Lower lobe of right lung (tissue), 2 donors: ENCODE measurements around the gene CECR2. TPM values are rescaled to one million over a fixed set of nuclear protein-coding genes. Genes with fewer than 3 reads are reported as not detected.

Experiments used
- ATAC-seq, 2 donors: fragments of 200-7000 bp; cut with Tn5 transposase; one replicate each; pipeline ENCODE4 v1.9.1; 2020 to 2022; ENCODE audit warnings: mild to moderate bottlenecking in 2 of 2, moderate library complexity in 2 of 2
- DNase-seq: peaks from one replicate; pipeline ENCODE4 v3.0.0-alpha.2; 2020
- H3K27ac ChIP-seq: fragments of 200-600 bp; one replicate; pipeline ENCODE4 v1.8.0; 2022
- H3K27me3 ChIP-seq: fragments of 200-600 bp; one replicate; pipeline ENCODE4 v1.8.0; 2022; ENCODE audit warnings: low read depth
- H3K36me3 ChIP-seq: fragments of 200-600 bp; one replicate; pipeline ENCODE4 v1.8.0; 2022; ENCODE audit warnings: mild to moderate bottlenecking
- H3K4me1 ChIP-seq: fragments of 200-600 bp; one replicate; pipeline ENCODE4 v1.8.0; 2022
- H3K4me3 ChIP-seq: fragments of 200-600 bp; one replicate; pipeline ENCODE4 v1.8.0; 2022; ENCODE audit warnings: mild to moderate bottlenecking
- H3K9me3 ChIP-seq: fragments of 200-600 bp; one replicate; pipeline ENCODE4 v1.8.0; 2022
- CTCF ChIP-seq: fragments of 200-600 bp; IDR thresholded peaks from one replicate; pipeline ENCODE4 v1.8.0; 2022; ENCODE audit warnings: antibody characterized with exemption, mild to moderate bottlenecking
- intact Hi-C: fragments of 100-400 bp; cut with DNase I; formaldehyde crosslinking; loops from one replicate; pipeline ENCODE4 v1.11.0; 2022
- total RNA-seq: library from RNA; stranded (reverse); fragmentation: NEBNext Ultra II Directional; extraction: Animal tissue kit (Norgen Biotek cat#: 25700); gene quantifications from one replicate; pipeline ENCODE4 v1.2.1, GENCODE V29; 2021
- donor health status: DM: no; HTN: yes; CAD: no; lungs with severe emphysema.

CECR2 gene
- total RNA-seq, 1 donor from 2014 or later: 10.9 TPM

DNA sequence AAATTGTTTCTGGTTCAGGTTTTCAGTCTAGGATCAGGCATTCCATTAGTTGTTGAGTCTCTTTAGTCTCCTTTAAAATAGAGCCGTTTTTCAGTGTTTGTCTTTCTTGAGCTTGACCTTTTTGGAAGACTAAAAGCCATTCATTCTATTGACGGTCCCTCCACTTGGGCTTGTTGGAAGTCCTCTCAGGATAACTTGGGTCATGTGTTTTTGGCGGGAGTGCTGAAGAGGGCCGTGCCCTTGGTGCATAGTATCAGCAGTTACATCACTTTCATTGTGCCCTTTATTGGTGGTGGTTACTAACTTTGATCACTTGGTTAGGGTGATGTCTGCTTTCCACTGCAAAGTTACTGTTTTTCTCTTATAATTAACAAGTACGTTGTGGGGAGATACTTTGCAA lies 20.8 kb downstream of the CECR2 start:
- ATAC-seq: peak in 1 of 2 donors; percentile 51
- no peak overlapping the region for H3K4me3 ChIP-seq
- no peak for TF ChIP-seq CTCF

GRCh38 chr22:17396516-17396915 lies 27.3 kb downstream of the CECR2 start:
- Histone ChIP-seq H3K27me3 (no peaks in the 10 kb centered on the region), H3K4me3 (no peak overlapping the region), H3K27ac (no peak overlapping the region), H3K9me3 (no peaks in the 10 kb centered on the region), H3K36me3 (no peaks in the 10 kb centered on the region), H3K4me1 (no peaks in the 10 kb centered on the region)
- DNase-seq (no peak), ATAC-seq (peak; percentile 61 to 70)
- no peak for TF ChIP-seq CTCF
- intact Hi-C loops: no loop called here

More for the DNA sequence above, 20.8 kb downstream of the CECR2 start:
- no peak for DNase-seq
- Histone ChIP-seq H3K27ac (no peak overlapping the region), H3K36me3 (no peaks in the 10 kb centered on the region), H3K9me3 (no peaks in the 10 kb centered on the region), H3K27me3 (no peaks in the 10 kb centered on the region), H3K4me1 (no peaks in the 10 kb centered on the region)
- intact Hi-C loops: no loop called here

DNA sequence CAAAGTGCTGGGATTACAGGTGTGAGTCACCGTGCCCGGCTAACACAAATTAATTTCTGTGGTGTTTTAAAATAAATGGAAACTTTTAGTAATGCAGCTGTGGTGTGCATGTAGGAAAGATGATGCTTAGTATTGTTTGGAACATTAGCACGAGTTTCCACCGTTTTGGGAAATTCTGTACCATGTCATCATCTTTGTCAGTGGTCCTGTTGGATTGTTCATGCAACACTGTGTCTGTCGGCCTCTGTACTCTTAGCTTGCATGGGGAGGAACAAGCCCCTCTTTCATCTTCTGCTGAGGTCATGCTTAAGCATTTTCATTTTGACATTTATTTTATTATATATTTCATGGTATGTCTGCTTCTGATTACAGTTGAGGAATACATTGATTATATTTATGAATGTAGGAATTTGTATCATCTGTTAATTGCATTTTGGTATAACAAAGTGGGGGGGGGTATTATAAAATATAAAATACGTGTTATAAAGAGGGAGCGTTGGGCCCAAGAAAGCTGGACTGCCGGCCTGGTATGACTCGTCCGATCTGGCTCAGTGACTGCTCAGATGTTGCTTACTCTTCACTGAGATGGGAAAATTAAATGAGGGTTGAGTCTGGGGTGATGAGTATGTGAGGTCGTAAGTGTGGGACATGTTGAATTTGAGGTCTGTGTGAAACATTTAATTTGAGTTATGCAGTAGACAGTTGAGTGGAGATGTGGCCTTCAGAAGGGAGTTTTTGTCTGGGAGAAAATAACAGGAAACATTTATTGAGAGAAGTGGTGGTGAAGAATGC lies 28.7 kb downstream of the CECR2 start:
- no peaks in the 10 kb centered on the region for H3K27me3 ChIP-seq
- no peak for TF ChIP-seq CTCF
- H3K4me1 ChIP-seq: no peaks in the 10 kb centered on the region
- H3K9me3 ChIP-seq: no peaks in the 10 kb centered on the region
- H3K4me3 ChIP-seq: no peak overlapping the region
- intact Hi-C loops: no loop called here
- H3K27ac ChIP-seq: no peak overlapping the region
- DNase-seq (no peak), ATAC-seq (no peak)
- no peaks in the 10 kb centered on the region for H3K36me3 ChIP-seq

DNA sequence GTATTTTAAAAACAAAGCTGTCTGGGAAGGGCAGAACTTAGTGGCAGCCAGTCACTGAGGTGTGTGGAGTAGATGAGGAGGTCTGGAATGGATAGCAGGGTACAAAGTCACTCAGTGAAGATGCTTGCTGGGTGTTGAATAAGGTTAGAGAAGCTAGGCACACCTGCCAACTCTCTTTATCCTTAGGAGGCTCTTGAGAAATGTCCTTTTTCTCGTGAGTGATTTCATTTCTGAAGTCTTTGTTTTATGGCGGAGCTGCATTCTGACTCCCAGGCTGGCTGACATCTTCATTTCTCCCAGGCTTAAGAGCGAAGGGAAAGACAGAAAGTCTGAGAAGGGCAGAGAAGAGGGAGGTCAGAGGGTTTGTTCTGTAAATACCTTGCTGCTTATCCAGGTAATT lies 31.0 kb downstream of the CECR2 start:
- H3K4me3 ChIP-seq: no peak overlapping the region
- peak in 1 of 2 donors; percentile 51 for ATAC-seq
- H3K36me3 ChIP-seq: no peaks in the 10 kb centered on the region
- H3K9me3 ChIP-seq: no peaks in the 10 kb centered on the region
- DNase-seq: no peak
- intact Hi-C loops: no loop called here
- H3K27me3 ChIP-seq: no peaks in the 10 kb centered on the region
- no peaks in the 10 kb centered on the region for H3K4me1 ChIP-seq
- no peak overlapping the region for H3K27ac ChIP-seq
- TF ChIP-seq CTCF: no peak

DNA sequence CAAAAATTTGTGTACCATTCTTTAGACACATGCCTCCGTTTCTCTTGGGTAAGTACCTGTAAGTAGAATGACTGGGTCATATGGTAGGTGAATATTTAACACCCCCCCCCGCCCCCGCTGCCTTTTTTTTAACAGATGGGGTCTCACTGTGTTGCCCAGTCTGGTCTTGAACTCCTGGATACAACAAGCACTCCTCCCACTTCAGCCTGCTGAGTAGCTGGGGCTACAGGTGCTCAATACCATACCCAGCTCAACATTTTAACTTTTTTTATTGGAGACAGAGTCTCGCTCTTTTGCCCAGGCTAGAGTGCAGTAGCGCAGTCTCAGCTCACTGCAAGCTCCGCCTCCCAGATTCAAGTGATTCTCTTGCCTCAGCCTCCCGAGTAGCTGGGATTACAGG lies 32.5 kb downstream of the CECR2 start:
- no peaks in the 10 kb centered on the region for H3K9me3 ChIP-seq
- DNase-seq (no peak), ATAC-seq (no peak)
- H3K27me3 ChIP-seq: no peaks in the 10 kb centered on the region
- H3K4me1 ChIP-seq: peaks cover 6% of the 10 kb centered on the region
- H3K27ac ChIP-seq: no peak overlapping the region
- no peaks in the 10 kb centered on the region for H3K36me3 ChIP-seq
- intact Hi-C loops: no loop called here
- TF ChIP-seq CTCF: no peak
- H3K4me3 ChIP-seq: no peak overlapping the region
